Activated naive CD4-positive, alpha-beta T cell treated with anti-CD3 and anti-CD28 coated beads, Interleukin-2, amount 50 U/mL, for 24 hours (primary cell): ENCODE data around the gene ADAMTS15.

Experiments
- H3K27ac Mint-ChIP-seq: one replicate; pipeline ENCODE4 v1.8.0; 2021; ENCODE audit warnings: mild to moderate bottlenecking, mixed read lengths
- H3K27me3 Mint-ChIP-seq: one replicate; pipeline ENCODE4 v1.8.0; 2021; ENCODE audit warnings: mixed read lengths
- H3K36me3 Mint-ChIP-seq: one replicate; pipeline ENCODE4 v1.8.0; 2021; ENCODE audit warnings: mixed read lengths
- H3K4me1 Mint-ChIP-seq: one replicate; pipeline ENCODE4 v1.8.0; 2021; ENCODE audit warnings: mixed read lengths
- H3K4me3 Mint-ChIP-seq: one replicate; pipeline ENCODE4 v1.8.0; 2021; ENCODE audit warnings: mild to moderate bottlenecking, mixed read lengths
- H3K9me3 Mint-ChIP-seq: one replicate; pipeline ENCODE4 v1.8.0; 2021; ENCODE audit warnings: mixed read lengths

ADAMTS15 gene

DNA sequence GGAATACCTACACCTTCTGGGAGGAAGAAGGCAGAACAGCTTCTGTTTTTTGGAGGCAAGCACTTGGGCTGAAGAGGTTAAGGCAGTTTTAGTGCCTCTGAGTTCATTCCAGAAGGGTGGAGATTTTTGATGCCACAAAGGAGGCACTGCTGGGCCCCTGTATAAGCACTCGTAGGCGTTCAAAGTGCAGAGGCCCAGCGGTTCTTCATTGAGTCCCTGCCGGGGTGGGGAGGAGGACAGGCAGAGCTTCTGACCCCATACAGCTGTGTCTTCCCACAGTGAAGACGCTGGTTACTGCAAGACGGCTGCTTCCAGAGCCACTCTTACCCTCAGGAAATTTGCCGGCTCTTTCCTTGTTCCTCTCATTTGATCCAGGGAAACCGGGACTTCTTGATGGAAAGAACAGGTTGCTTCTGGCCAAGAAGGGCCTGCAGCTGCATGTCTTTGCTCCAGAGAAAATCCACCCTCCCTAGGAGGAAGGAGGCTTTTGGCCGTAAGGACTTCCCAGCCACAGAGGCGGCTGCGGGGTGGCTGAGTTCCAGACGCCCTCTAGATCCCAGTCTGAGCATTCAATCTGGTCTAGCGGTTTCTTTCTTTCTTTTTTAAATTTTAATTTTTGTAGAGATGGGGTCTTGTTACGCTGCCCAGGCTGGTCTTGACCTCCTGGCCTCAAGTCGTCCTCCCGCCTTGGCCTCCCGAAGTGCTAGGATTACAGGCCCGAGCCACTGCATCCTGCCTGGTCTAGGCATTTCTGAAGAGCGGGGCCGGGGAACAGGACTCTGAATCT, 9.4 kb downstream of the ADAMTS15 start:
- Mint-ChIP-seq H3K4me3 (no peak overlapping the region), H3K36me3 (no peaks in the 10 kb centered on the region), H3K9me3 (no peaks in the 10 kb centered on the region), H3K4me1 (no peaks in the 10 kb centered on the region), H3K27ac (no peak overlapping the region), H3K27me3 (peaks cover 8% of the 10 kb centered on the region)

DNA sequence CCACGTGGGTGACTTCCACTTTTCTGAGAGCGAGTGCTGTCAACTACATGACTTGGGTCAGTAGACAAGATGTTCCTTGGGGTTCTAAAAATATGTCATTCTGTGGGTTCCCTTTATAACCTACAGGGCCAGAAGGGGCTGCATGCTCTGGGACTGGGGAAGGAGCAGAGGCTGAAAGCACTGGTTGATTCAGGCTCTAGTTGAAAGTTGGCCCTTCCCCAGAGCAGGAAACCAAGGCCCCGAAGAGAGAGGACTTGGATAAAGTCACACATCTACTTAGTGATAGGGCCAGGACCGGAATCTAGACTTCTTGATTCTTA, 9.9 kb downstream of the ADAMTS15 start:
- Mint-ChIP-seq H3K4me1 (no peaks in the 10 kb centered on the region), H3K4me3 (no peak overlapping the region), H3K36me3 (no peaks in the 10 kb centered on the region), H3K27me3 (peaks cover 6% of the 10 kb centered on the region), H3K9me3 (no peaks in the 10 kb centered on the region), H3K27ac (no peak overlapping the region)

GRCh38 chr11:130459521-130459920, 11.1 kb downstream of the ADAMTS15 start:
- H3K4me3 Mint-ChIP-seq: no peak overlapping the region
- no peak overlapping the region for H3K27ac Mint-ChIP-seq
- H3K36me3 Mint-ChIP-seq: no peaks in the 10 kb centered on the region
- no peaks in the 10 kb centered on the region for H3K4me1 Mint-ChIP-seq
- no peaks in the 10 kb centered on the region for H3K9me3 Mint-ChIP-seq
- peaks cover 1% of the 10 kb centered on the region for H3K27me3 Mint-ChIP-seq

DNA sequence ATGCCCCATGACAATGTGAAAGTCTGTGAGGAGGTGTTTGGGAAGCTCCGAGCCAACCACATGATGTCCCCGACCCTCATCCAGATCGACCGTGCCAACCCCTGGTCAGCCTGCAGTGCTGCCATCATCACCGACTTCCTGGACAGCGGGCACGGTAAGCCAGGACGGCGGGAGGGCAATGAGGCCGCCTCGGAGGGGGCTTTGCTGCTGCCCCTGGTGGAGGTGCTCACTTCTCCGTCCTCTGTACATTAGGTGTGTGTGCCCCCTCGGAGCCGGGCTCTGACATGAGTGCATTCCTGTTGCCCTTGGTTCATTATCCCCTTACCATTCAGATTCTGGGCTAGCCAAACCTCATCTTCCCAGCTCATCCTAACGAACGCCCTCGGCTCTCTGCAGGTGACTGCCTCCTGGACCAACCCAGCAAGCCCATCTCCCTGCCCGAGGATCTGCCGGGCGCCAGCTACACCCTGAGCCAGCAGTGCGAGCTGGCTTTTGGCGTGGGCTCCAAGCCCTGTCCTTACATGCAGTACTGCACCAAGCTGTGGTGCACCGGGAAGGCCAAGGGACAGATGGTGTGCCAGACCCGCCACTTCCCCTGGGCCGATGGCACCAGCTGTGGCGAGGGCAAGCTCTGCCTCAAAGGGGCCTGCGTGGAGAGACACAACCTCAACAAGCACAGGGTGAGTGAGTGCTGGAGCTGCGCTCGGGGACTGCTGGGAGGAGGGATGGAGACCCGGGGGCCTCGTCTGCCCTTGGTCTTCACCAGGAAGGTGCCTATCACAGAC, 13.8 kb downstream of the ADAMTS15 start:
- Mint-ChIP-seq H3K36me3 (no peaks in the 10 kb centered on the region), H3K27ac (no peak overlapping the region), H3K4me1 (no peaks in the 10 kb centered on the region), H3K27me3 (peaks cover 1% of the 10 kb centered on the region), H3K9me3 (no peaks in the 10 kb centered on the region), H3K4me3 (no peak overlapping the region)

DNA sequence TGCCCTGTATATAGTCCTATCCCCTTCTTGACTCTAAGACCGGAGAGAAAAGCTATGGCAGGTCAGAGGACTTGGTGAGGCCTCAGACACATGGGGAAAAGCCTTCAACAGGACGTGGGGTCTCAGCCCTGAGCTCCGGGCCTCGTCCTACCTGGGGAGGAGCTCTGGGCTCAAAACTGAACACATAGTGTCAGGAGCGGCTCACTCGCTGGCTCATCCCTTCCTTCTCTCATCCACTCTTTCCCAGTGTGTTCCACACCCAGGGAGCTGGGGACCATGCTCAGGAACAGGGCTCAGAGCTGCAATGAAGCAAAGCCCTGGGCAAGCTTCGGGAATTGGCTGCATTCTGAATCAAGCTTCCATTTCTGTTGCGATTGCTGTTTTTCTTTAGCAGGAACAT, 14.5 kb downstream of the ADAMTS15 start:
- no peak overlapping the region for H3K4me3 Mint-ChIP-seq
- no peaks in the 10 kb centered on the region for H3K4me1 Mint-ChIP-seq
- H3K27me3 Mint-ChIP-seq: peaks cover 1% of the 10 kb centered on the region
- H3K27ac Mint-ChIP-seq: no peak overlapping the region
- no peaks in the 10 kb centered on the region for H3K36me3 Mint-ChIP-seq
- H3K9me3 Mint-ChIP-seq: no peaks in the 10 kb centered on the region

DNA sequence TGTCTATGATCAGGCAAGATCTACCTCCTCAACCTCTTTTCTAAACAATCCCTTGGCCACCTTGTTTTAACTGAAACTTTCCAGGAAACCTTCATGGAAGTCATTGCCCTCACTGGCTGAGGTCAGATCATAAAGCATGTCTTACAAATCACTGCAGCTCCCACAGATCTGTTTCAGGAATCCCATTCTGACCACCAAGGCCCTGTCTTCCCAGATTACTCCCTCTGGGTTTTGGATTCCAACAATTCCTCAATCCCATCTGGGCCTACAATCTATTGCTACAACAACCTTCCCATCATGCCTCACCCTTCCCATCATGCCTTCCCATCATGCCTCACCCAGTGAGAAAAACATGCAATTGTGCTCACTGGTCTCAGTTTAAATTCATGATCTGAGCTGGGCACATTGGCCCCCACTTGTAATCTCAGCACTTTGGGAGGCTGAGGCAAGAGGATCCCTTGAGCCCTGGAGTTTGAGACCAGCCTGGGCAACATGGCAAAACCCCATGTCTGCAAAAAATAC, 15.9 kb downstream of the ADAMTS15 start:
- H3K9me3 Mint-ChIP-seq: no peaks in the 10 kb centered on the region
- H3K36me3 Mint-ChIP-seq: no peaks in the 10 kb centered on the region
- no peak overlapping the region for H3K4me3 Mint-ChIP-seq
- H3K27me3 Mint-ChIP-seq: peaks cover 1% of the 10 kb centered on the region
- H3K4me1 Mint-ChIP-seq: no peaks in the 10 kb centered on the region
- no peak overlapping the region for H3K27ac Mint-ChIP-seq

GRCh38 chr11:130465263-130465662, 16.8 kb downstream of the ADAMTS15 start:
- H3K4me1 Mint-ChIP-seq: no peaks in the 10 kb centered on the region
- no peaks in the 10 kb centered on the region for H3K36me3 Mint-ChIP-seq
- H3K27ac Mint-ChIP-seq: no peak overlapping the region
- H3K4me3 Mint-ChIP-seq: no peak overlapping the region
- peaks cover 1% of the 10 kb centered on the region for H3K27me3 Mint-ChIP-seq
- no peaks in the 10 kb centered on the region for H3K9me3 Mint-ChIP-seq

GRCh38 chr11:130467116-130467900, 18.9 kb downstream of the ADAMTS15 start:
- no peaks in the 10 kb centered on the region for H3K27me3 Mint-ChIP-seq
- H3K27ac Mint-ChIP-seq: no peak overlapping the region

GRCh38 chr11:130469181-130469580, 20.7 kb downstream of the ADAMTS15 start:
- H3K9me3 Mint-ChIP-seq: no peaks in the 10 kb centered on the region
- H3K36me3 Mint-ChIP-seq: no peaks in the 10 kb centered on the region
- H3K4me3 Mint-ChIP-seq: no peak overlapping the region
- H3K4me1 Mint-ChIP-seq: no peaks in the 10 kb centered on the region
- H3K27me3 Mint-ChIP-seq: no peaks in the 10 kb centered on the region
- no peak overlapping the region for H3K27ac Mint-ChIP-seq

More at GRCh38 chr11:130467116-130467900, 18.9 kb downstream of the ADAMTS15 start:
- H3K9me3 Mint-ChIP-seq: no peaks in the 10 kb centered on the region
- no peaks in the 10 kb centered on the region for H3K4me1 Mint-ChIP-seq
- H3K4me3 Mint-ChIP-seq: no peak overlapping the region
- H3K36me3 Mint-ChIP-seq: no peaks in the 10 kb centered on the region

- Mint-ChIP-seq H3K4me3 (no peak overlapping the region), H3K36me3 (no peaks in the 10 kb centered on the region), H3K27me3 (no peaks in the 10 kb centered on the region), H3K9me3 (no peaks in the 10 kb centered on the region), H3K27ac (no peak overlapping the region), H3K4me1 (no peaks in the 10 kb centered on the region)
Measured at GRCh38 chr11:130470832-130471706, 22.6 kb downstream of the ADAMTS15 start.

- H3K4me1 Mint-ChIP-seq: no peaks in the 10 kb centered on the region
- no peak overlapping the region for H3K4me3 Mint-ChIP-seq
- H3K36me3 Mint-ChIP-seq: no peaks in the 10 kb centered on the region
- no peaks in the 10 kb centered on the region for H3K9me3 Mint-ChIP-seq
- H3K27me3 Mint-ChIP-seq: no peaks in the 10 kb centered on the region
- H3K27ac Mint-ChIP-seq: no peak overlapping the region
Measured at GRCh38 chr11:130471731-130472433, 23.4 kb downstream of the ADAMTS15 start.

DNA sequence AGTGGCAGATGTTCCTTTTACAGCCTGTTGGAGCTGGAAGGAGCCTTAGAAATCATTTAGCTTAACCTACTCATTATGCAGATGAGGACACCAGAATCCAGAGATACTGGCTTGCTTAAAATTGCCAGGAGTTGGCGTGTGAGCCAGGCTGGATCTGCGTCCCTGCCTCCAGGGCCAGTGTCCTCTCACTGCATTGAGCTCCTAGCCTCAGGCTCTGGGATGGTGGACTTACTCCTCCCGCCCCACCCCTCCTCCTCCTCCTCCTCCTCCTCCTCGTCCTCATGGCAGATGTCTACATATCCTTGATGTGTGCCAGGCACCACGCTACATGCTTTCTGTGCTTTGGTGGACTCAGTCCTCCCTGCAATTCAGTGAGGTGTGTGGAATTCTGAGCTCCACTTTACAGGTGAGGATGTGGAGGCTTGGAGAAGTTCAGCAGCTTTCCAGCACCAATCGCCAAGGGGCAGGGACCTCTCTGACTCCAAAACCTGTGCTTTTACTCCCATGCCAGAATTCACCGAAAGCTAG, 24.1 kb downstream of the ADAMTS15 start:
- Mint-ChIP-seq H3K9me3 (no peaks in the 10 kb centered on the region), H3K27me3 (no peaks in the 10 kb centered on the region), H3K4me1 (no peaks in the 10 kb centered on the region), H3K4me3 (no peak overlapping the region), H3K27ac (no peak overlapping the region), H3K36me3 (no peaks in the 10 kb centered on the region)

GRCh38 chr11:130473056-130473794, 24.8 kb downstream of the ADAMTS15 start:
- no peaks in the 10 kb centered on the region for H3K9me3 Mint-ChIP-seq
- no peak overlapping the region for H3K27ac Mint-ChIP-seq
- no peak overlapping the region for H3K4me3 Mint-ChIP-seq
- no peaks in the 10 kb centered on the region for H3K4me1 Mint-ChIP-seq
- H3K27me3 Mint-ChIP-seq: no peaks in the 10 kb centered on the region
- no peaks in the 10 kb centered on the region for H3K36me3 Mint-ChIP-seq
